Endodermal cell (in vitro differentiated cells): Measurements from ENCODE around the gene PANK4. TPM values are rescaled to one million over a fixed set of nuclear protein-coding genes. Genes with fewer than 3 reads are reported as not detected.

Experiments used
- DNase-seq: peaks from one replicate; pipeline ENCODE4 v3.0.0-alpha.2; 2017
- H3K27ac ChIP-seq: 2 replicates; pipeline ENCODE4 v1.5.1; 2013; ENCODE audit warnings: mild to moderate bottlenecking, low read depth, low read length, moderate library complexity
- H3K27me3 ChIP-seq: 2 replicates; pipeline ENCODE4 v1.6.1; 2013; ENCODE audit warnings: mild to moderate bottlenecking, low read length, moderate library complexity; ENCODE audit not compliant: insufficient read depth, control insufficient read depth, poor library complexity, severe bottlenecking
- H3K36me3 ChIP-seq: 2 replicates; pipeline ENCODE4 v1.7.0; 2013; ENCODE audit warnings: mild to moderate bottlenecking, low read length, moderate library complexity; ENCODE audit not compliant: control insufficient read depth, insufficient read depth
- H3K4me1 ChIP-seq: one replicate; pipeline ENCODE4 v1.7.0; 2013; ENCODE audit warnings: low read length; ENCODE audit not compliant: control insufficient read depth, insufficient read depth
- H3K4me3 ChIP-seq: 2 replicates; pipeline ENCODE4 v1.5.1; 2013; ENCODE audit warnings: mild to moderate bottlenecking, low read length, moderate library complexity
- H3K9ac ChIP-seq: 2 replicates; pipeline ENCODE4 v1.6.1; 2013; ENCODE audit warnings: mild to moderate bottlenecking, low read length, moderate library complexity; ENCODE audit not compliant: poor library complexity, severe bottlenecking; ENCODE audit errors: extremely low read depth
- H3K9me3 ChIP-seq: 2 replicates; pipeline ENCODE4 v1.6.1; 2013; ENCODE audit warnings: mild to moderate bottlenecking, low read length, moderate library complexity; ENCODE audit not compliant: control insufficient read depth
- H3K27ac Mint-ChIP-seq: 2 replicates; pipeline ENCODE4 v1.8.0; 2020; ENCODE audit warnings: mixed read lengths
- H3K27me3 Mint-ChIP-seq: 2 replicates; pipeline ENCODE4 v1.8.0; 2021; ENCODE audit warnings: mild to moderate bottlenecking, mixed read lengths; ENCODE audit not compliant: insufficient read depth
- H3K36me3 Mint-ChIP-seq: 2 replicates; pipeline ENCODE4 v1.8.0; 2020; ENCODE audit warnings: low read depth, mixed read lengths
- H3K4me1 Mint-ChIP-seq: 2 replicates; pipeline ENCODE4 v1.8.0; 2020; ENCODE audit warnings: mixed read lengths
- H3K4me3 Mint-ChIP-seq: 2 replicates; pipeline ENCODE4 v1.8.0; 2020; ENCODE audit warnings: mild to moderate bottlenecking, moderate library complexity, mixed read lengths
- H3K9me3 Mint-ChIP-seq: 2 replicates; pipeline ENCODE4 v1.8.0; 2020; ENCODE audit warnings: mild to moderate bottlenecking, mixed read lengths
- WGBS, 2 experiments: methylation state at CpG; one replicate each; pipeline versions ENCODE4 v1.1.5 to v1.1.7; 2013; ENCODE audit warnings: missing lambda C conversion rate in 2 of 2, mixed read lengths in 1 of 2; ENCODE audit not compliant: insufficient coverage in 1 of 2, insufficient read length in 1 of 2; 5-methylcytosine and 5-hydroxymethylcytosine counted together
- long read RNA-seq, 4 experiments: library from polyadenylated mRNA in 2 of 4; library from RNA in 1 of 4; library from capped mRNA in 1 of 4; stranded (forward) in 3 of 4; unstranded in 1 of 4; transcript quantifications; one replicate each; pipeline ENCODE4 v2.0.0, GENCODE V29; 2020 to 2021; ENCODE audit warnings: inconsistent platforms in 1 of 4
- polyA plus RNA-seq, 2 experiments: library from polyadenylated mRNA; stranded (reverse); fragments of 50-300 nt; gene quantifications; one replicate each; pipeline ENCODE4 v1.2.3, GENCODE V29; 2013
- total RNA-seq, 2 donors: library from RNA; stranded (reverse); fragmentation: NEBNext Ultra II Directional in 1 of 2; extraction: Animal tissue kit (Norgen Biotek cat#: 25700) in 1 of 2; gene quantifications; 2 replicates in 1 of 2; 3 replicates in 1 of 2; pipeline ENCODE4 v1.2.1, GENCODE V29; 2021
- TF ChIP-seq, protein P1 (sequence below): fragments of 200-600 bp; sonication (generic); conservative IDR thresholded peaks from 2 replicates; pipeline ENCODE4 v1.5.0; 2021; ENCODE audit warnings: antibody characterized with exemption, mild to moderate bottlenecking

Gene PANK4
- total RNA-seq, result 10 to 100 TPM; 45.6 to 49.5 TPM
- polyA plus RNA-seq (2013, experiment 1 of 2), result 34.9 TPM
- polyA plus RNA-seq (2013, experiment 2 of 2), result 35.6 TPM
- long read RNA-seq, experiment 1, transcript PANK4-201 (19 exons, 2,677 nt), result major isoform, 7 of 9 reads
- long read RNA-seq, experiment 1, partial matches to known transcripts, result 2 of 9 reads
- long read RNA-seq, experiment 1, other reads (novel, unspliced or antisense), result 0 of 9 reads
- long read RNA-seq, experiment 2, transcript PANK4-201 (19 exons, 2,677 nt), result major isoform, 61 of 75 reads
- long read RNA-seq, experiment 2, partial matches to known transcripts, result 2 of 75 reads
- long read RNA-seq, experiment 2, other reads (novel, unspliced or antisense), result 12 of 75 reads
- long read RNA-seq, experiment 3, transcript PANK4-201 (19 exons, 2,677 nt), result major isoform, 86 of 128 reads
- long read RNA-seq, experiment 3, partial matches to known transcripts, result 8 of 128 reads
- long read RNA-seq, experiment 3, other reads (novel, unspliced or antisense), result 34 of 128 reads
- long read RNA-seq, experiment 4, transcript PANK4-201 (19 exons, 2,677 nt), result major isoform, 7 of 10 reads
- long read RNA-seq, experiment 4, partial matches to known transcripts, result 1 of 10 reads
- long read RNA-seq, experiment 4, other reads (novel, unspliced or antisense), result 2 of 10 reads

DNA sequence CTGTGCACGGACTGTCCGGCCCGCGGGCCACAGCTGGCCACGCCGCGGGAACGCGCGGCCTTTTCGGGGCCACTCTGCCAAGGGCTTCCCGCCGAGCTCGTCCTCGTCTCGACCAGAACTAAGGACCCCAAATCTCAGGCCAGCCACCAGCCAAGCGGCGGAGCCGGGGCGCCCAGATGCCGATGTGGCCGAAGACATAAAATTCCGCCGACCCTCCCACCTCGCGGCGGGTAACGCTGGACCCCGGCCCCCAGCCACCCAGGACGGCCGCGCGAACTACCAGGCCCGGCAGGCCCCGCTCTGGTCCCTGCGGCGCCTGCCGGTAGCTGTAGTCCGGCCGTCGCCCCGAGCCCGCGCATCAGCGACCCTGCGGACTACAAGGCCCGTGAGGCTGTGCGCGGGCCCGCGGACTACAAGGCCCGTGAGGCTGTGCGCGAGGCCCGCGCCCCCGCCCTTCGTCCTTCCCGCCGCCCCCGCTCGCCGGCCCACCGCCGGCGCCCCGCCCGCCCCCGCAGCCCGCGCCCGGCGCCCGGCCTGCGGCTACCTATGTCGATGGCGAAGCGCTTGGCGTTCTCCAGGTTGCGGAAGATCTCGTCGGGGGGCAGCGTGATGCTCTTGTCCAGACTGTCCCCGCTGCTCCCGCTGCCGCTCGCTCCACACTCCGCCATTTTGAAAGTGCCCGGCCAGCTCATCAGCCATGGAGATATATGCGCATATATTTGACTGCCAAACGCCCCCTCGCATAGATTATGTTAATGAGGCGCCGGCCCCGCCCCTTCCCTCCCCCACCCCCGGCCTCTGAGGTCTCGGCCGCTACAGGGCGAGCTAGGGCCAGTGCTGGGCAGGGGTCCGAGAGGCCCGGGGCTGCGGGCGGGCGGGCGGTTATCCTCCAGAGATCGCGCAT, at the start of gene PANK4:
TSS of gene PANK4 (minus strand) at position 677 of the 904 bp plus-strand sequence. CDS start at position 668, 9 bp downstream.
- Histone ChIP-seq H3K4me1 (no peaks in the 10 kb centered on the region), H3K27me3 (peaks cover 41% of the 10 kb centered on the region), H3K4me3 (peak within 1 kb of the TSS; percentile 86), H3K9me3 (no peaks in the 10 kb centered on the region), H3K9ac (peak within 1 kb of the TSS; percentile 79), H3K36me3 (peaks cover 6% of the 10 kb centered on the region), H3K27ac (peak within 1 kb of the TSS; percentile 66)
- Mint-ChIP-seq H3K4me3 (peak within 1 kb of the TSS; percentile 75), H3K4me1 (peaks cover 18% of the 10 kb centered on the region), H3K9me3 (no peaks in the 10 kb centered on the region), H3K27ac (peak within 1 kb of the TSS; percentile 94), H3K36me3 (peaks cover 5% of the 10 kb centered on the region), H3K27me3 (peaks cover 41% of the 10 kb centered on the region)
- TF ChIP-seq, protein P1, sequence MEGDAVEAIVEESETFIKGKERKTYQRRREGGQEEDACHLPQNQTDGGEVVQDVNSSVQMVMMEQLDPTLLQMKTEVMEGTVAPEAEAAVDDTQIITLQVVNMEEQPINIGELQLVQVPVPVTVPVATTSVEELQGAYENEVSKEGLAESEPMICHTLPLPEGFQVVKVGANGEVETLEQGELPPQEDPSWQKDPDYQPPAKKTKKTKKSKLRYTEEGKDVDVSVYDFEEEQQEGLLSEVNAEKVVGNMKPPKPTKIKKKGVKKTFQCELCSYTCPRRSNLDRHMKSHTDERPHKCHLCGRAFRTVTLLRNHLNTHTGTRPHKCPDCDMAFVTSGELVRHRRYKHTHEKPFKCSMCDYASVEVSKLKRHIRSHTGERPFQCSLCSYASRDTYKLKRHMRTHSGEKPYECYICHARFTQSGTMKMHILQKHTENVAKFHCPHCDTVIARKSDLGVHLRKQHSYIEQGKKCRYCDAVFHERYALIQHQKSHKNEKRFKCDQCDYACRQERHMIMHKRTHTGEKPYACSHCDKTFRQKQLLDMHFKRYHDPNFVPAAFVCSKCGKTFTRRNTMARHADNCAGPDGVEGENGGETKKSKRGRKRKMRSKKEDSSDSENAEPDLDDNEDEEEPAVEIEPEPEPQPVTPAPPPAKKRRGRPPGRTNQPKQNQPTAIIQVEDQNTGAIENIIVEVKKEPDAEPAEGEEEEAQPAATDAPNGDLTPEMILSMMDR, result peak; percentile 25
- DNase-seq, result peak; percentile 97
- 0 to 1% methylated on average over 39 to 107 of the region's 107 CpGs for WGBS, 2 experiments

GRCh38 chr1:2574350-2574749, 48.0 kb upstream of the PANK4 start:
- no peak for DNase-seq
- H3K9me3 Mint-ChIP-seq, result peaks cover 8% of the 10 kb centered on the region
- Histone ChIP-seq H3K4me3 (no peak overlapping the region), H3K36me3 (no peaks in the 10 kb centered on the region), H3K4me1 (peaks cover 3% of the 10 kb centered on the region), H3K27me3 (no peaks in the 10 kb centered on the region), H3K9ac (no peak overlapping the region), H3K27ac (no peak overlapping the region), H3K9me3 (no peaks in the 10 kb centered on the region)
- no peaks in the 10 kb centered on the region for H3K36me3 Mint-ChIP-seq
- H3K4me3 Mint-ChIP-seq, result no peak overlapping the region
- 90% methylated on average over 7 to 9 of the region's 9 CpGs for WGBS, 2 experiments
- H3K4me1 Mint-ChIP-seq, result peaks cover 7% of the 10 kb centered on the region
- TF ChIP-seq, protein P1, result no peak
- no peak overlapping the region for H3K27ac Mint-ChIP-seq
- H3K27me3 Mint-ChIP-seq, result peaks cover 8% of the 10 kb centered on the region

DNA sequence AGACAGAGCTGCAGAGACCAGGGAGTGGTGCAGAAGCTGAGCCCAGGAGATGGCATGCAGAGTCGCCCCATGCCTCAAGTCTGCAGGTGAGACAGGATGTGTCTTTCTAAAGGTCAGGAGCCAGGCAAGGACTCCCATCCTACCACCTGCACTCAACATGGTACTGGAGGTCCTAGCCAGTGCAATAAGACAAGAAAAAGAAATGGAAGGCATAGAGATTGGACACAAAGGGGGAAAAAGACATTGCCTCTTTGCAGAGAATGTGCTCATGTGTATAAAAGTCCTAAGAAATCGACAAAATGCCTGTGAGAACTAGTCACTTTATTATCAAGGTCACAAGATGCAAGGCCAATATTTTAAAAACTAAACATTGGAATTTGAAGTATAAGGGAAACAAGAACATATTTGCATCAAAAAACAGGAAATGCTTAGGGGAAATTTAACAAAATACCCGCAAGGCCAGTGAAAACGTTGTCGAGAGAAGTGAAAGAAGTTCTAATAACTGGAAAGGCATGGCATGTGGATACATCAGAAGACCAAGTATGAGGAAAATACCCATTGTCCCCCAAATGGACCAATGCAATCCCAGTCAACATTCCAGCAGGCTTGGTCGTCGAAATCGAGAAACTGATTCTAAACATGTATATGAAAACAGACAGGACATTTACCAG, 47.0 kb upstream of the PANK4 start:
- H3K27ac Mint-ChIP-seq, result no peak overlapping the region
- TF ChIP-seq, protein P1, result no peak
- no peaks in the 10 kb centered on the region for H3K36me3 ChIP-seq
- no peak overlapping the region for H3K27ac ChIP-seq
- H3K27me3 ChIP-seq, result no peaks in the 10 kb centered on the region
- no peaks in the 10 kb centered on the region for H3K36me3 Mint-ChIP-seq
- no peak overlapping the region for H3K4me3 ChIP-seq
- DNase-seq, result no peak
- H3K4me1 Mint-ChIP-seq, result peaks cover 2% of the 10 kb centered on the region
- peaks cover 8% of the 10 kb centered on the region for H3K9me3 Mint-ChIP-seq
- H3K4me1 ChIP-seq, result peaks cover 3% of the 10 kb centered on the region
- WGBS, 2 experiments, result 87 to 88% methylated on average over 4 to 8 of the region's 8 CpGs
- no peaks in the 10 kb centered on the region for H3K9me3 ChIP-seq
- H3K4me3 Mint-ChIP-seq, result no peak overlapping the region
- no peak overlapping the region for H3K9ac ChIP-seq
- peaks cover 8% of the 10 kb centered on the region for H3K27me3 Mint-ChIP-seq
